ENCODE data around the gene CFL1.

CFL1 gene

DNA sequence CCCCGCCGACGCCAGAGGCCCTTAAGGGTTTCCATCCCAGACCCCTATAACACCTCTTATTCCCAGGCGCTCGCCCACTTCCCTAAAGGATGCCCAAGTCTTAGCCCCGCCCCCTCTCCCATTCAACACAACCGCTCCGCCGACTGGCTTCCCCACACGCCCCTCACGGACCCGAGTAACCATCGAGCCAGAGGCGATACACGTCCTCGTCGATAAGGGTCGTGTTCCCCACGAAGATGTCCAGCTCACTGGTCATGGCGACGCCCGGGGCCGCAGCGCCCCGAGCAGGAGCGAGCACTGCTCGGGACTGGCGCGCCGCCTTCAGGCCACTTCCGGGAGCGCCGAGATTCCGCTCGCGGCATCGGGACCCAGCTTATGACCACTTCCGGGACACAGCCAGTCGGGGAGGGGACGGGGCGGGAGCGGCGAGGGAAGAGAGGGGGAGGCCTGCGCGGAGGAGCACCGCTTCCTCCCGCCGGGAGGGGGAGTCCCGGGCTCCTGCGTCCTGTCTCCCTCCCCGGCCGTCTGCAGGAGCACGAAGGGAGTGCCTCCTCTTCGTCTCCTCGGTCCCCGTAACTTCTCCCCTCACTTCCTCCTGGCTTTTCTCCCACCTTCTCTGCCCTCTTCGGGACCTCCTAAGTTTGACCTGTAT is 30.3 kb upstream of the CFL1 start, which contains the start of gene FIBP:
Gene FIBP, minus strand, starts transcription at position 309 of the 652 bp plus-strand sequence. Its CDS starts 53 bp downstream, at position 256.
- DNase-seq (ENCODE audit: low read depth in 2 of 2, low spot score in 1 of 2) = peak; percentile 84 to 91

GRCh38 chr11:65887723-65888162 is 29.8 kb upstream of the CFL1 start:
- DNase-seq (ENCODE audit: low read depth in 2 of 2, low spot score in 1 of 2) = no peak

DNA sequence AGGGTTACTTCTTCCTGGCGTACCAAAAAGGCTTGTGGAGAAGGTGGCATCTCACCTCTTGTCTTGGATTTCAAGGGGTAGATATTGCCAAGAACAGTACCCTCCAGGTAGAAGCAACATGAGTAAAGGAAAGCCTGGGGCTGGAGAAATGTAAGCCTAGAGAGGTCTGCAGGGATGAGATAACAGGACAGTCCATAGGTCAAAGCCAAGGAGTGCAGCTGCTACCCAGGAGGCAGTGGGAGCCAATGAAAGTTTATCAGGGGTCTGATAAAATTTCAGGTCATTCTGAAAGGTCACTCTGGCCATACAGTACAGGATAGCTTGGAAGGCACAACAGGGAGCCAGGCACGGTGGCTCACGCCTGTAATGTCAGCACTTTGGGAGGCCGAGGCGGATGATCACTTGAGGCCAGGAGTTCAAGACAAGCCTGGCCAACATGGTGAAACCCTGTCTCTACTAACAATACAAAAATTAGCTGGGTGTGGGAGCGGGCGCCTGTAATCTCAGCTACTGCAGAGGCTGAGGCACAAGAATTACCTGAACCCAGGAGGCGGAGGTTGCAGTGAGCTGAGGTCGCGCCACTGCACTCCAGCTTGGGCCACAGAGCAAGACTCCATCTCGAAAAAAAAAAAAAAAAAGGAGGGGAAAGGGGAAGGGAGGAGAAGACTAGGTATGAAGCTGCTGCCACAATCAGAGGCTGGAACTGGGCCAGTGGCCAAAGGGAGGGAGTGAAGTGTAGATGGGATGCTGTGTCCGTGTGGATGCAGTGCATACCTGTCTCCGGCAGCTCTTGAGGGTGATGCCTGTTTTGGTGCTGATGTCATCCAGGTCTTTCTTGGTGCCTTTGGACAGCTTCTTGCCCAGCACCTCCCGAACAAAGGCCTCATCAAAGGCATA is 29.1 kb upstream of the CFL1 start:
- no peak for DNase-seq (ENCODE audit: low read depth in 2 of 2, low spot score in 1 of 2)

- DNase-seq (ENCODE audit: low read depth in 2 of 2, low spot score in 1 of 2) = no peak
Measured at GRCh38 chr11:65885808-65886536, 28.0 kb upstream of the CFL1 start.

DNA sequence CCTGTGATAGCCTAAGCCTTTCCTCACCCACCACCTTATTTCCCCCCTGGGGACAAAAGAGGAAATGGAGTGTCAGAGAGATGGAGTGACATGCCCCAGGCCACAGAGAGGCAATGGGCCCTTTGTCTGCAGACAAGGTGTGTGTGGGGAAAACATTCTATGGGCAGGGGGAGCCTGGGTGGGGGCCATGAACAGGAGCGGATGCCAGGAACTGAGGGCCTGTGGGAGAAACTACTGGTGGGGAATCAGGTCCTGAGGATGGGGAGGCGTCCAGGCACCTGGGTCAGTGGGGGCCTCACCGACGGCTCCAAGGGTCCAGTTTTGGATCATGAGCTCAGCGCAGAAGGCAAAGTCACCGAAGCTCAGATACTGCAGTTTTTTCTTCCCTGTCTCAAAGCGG is 27.3 kb upstream of the CFL1 start:
- DNase-seq (ENCODE audit: low read depth in 2 of 2, low spot score in 1 of 2) = no peak

DNA sequence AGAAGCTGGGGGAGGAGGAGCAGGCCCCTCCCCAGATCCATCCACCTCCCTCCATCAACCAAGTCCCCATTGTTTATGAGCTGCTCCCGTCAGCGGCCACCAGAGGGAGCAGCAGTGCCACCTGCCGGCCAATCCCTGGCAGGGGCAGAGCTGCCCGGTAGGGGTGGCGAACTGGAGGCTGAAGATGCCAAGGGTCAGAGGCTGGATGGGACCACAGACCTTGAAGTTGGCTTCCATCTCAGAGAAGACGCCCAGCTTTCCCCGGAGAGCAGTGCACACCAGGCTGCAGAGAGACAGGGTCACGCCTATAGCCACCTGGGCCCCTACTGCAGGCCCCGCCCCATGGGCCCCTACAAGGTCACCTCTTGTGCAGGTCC is 26.7 kb upstream of the CFL1 start:
- peak in 1 of 2 donors; percentile 59 for DNase-seq (ENCODE audit: low read depth in 2 of 2, low spot score in 1 of 2)

DNA sequence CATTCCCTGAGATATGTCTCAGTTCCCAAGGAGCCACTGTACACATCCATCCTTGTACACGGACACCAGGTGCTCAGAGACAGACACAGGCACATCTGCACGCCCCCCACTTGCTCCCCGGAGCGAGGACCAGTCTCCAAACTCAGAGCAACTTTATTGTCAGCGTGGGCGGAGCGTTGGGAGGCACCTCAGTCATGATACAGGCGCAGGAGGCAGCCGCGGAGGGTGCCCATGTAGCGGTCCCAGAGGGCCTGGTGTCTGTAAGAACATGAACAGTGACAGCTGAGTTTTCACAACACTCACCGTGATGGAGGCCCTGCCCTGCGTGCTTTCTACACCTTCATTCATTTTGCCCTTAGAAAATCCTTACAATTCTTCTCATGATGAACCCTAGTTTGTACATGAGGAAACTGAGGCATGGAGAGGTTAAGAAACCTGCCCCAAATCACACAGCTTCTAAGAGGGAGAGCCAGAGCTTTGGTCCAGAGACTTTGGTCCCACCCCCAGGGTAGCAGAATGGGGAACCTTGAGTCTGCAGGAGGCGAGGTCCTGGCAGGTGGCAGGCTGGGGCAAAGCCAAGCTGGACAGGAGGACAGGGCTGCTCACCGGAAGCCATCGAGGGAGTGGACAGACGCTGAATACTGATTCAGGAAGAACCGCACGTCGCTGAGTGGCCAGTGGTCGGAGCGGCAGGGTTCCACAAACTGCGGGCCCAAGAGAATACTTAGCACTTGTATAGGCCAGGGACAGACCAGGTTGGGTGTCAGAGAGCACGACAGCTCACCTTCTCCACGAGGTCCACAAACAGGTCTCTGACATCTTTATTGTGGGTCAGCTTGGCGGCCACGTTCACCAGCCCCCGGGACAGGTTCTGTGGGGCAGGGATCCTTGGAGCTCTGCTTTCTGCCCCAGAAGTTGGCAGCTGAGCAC is 26.1 kb upstream of the CFL1 start:
- no peak for DNase-seq (ENCODE audit: low read depth in 2 of 2, low spot score in 1 of 2)

GRCh38 chr11:65883058-65883761 is 25.2 kb upstream of the CFL1 start:
- DNase-seq (ENCODE audit: low read depth in 2 of 2, low spot score in 1 of 2) = no peak

DNA sequence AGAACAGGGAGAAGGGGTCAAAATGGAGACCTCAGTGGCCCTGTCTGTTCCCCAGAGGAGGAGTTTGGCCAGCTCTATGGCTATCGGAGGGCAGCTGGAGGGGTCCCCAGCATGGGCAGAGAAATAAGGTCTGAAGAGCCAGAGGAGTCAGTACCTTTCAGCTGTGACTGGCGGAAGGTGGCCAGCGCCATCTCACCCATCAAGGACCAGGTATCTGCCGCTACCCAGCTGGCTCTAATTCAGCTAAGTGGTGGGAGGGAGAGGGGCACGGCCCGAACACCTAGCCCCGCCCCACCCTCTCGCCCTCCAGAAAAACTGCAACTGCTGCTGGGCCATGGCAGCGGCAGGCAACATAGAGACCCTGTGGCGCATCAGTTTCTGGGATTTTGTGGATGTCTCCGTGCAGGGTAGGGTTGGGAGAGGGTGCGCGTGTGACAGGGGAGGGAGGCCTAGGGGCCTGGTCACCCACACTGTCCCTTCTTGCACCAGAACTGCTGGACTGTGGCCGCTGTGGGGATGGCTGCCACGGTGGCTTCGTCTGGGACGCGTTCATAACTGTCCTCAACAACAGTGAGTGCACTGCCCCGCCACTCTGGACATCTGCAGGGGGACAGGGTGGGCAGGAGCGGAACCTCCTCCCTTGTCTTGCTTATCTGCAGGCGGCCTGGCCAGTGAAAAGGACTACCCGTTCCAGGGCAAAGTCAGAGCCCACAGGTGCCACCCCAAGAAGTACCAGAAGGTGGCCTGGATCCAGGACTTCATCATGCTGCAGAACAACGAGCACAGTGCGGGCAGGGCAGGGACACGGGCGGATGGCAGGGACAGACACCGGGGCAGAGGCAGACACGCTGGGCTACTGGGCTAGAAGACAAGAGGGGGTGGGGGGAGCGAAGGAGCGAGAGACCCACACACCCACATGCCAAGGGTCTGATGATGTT is 24.4 kb upstream of the CFL1 start:
- no peak for DNase-seq (ENCODE audit: low read depth in 2 of 2, low spot score in 1 of 2)

DNA sequence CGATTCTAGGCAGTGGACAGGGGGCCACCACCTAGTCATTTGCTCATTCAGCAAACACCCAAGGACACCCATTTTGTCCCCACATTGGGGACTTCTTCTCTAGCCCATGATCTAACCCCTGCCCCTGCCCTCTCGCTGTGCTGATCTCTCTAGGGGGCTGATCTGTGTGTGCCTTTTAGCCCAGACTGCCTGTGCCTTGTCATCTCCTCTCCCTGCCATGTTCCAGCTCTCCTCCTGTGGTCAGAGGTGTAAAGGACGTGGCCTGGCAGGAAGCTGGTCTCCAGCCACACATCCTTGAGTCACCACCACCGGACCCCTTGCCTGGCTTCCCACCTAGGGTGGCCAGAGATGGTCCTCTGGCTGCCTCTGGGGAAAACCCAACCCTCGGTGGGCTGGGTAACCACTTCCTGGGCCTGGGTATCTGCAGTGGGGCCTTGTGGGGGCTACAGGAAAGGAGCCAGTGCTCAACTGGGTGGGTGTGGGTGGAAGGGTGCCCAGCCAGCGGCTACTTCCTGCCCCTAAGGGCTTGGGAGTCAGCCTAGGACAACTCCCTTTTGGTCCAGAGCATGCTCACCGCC is 23.0 kb upstream of the CFL1 start:
- no peak for DNase-seq (ENCODE audit: low read depth in 2 of 2, low spot score in 1 of 2)

DNA sequence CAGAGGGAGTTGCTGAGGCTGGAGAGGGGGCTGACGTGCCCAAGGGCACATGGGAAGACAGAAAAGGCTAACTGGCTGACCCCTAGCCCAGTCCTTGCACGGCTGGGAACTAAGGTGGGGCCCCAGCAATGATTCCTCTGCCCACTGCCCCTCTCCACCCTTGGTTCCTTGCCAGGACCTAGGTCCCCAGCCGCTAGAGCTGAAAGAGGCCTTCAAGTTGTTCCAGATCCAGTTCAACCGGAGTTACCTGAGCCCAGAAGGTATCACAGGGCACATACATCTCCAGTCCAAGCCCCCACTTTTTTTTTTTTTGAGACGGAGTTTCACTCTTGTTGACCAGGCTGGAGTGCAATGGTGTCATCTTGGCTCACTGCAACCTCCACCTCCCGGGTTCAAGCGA is 22.0 kb upstream of the CFL1 start:
- no peak for DNase-seq (ENCODE audit: low read depth in 2 of 2, low spot score in 1 of 2)

DNA sequence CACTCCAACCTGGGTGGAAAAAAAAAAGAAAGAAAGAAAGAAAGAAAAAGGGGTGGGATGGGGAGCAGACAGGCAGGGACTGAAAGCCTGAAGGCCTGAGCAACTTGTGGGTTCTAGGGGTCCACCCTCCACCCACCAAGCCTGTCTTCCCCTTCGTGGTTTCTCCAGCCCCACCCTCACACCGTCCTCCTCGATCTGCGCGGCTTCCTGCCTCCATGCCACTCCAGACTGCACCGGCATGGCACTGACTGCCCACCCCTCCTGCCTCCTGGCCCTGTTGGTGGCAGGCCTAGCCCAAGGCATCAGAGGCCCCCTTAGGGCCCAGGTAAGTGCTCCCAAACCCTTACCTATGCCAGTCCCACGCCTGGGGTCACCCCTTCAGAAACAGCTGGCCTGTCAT is 21.6 kb upstream of the CFL1 start, which contains the start of gene CTSW:
Gene CTSW, plus strand, starts transcription at position 221 of the 400 bp plus-strand sequence. Its CDS starts 18 bp downstream, at position 239.
- no peak for DNase-seq (ENCODE audit: low read depth in 2 of 2, low spot score in 1 of 2)

DNA sequence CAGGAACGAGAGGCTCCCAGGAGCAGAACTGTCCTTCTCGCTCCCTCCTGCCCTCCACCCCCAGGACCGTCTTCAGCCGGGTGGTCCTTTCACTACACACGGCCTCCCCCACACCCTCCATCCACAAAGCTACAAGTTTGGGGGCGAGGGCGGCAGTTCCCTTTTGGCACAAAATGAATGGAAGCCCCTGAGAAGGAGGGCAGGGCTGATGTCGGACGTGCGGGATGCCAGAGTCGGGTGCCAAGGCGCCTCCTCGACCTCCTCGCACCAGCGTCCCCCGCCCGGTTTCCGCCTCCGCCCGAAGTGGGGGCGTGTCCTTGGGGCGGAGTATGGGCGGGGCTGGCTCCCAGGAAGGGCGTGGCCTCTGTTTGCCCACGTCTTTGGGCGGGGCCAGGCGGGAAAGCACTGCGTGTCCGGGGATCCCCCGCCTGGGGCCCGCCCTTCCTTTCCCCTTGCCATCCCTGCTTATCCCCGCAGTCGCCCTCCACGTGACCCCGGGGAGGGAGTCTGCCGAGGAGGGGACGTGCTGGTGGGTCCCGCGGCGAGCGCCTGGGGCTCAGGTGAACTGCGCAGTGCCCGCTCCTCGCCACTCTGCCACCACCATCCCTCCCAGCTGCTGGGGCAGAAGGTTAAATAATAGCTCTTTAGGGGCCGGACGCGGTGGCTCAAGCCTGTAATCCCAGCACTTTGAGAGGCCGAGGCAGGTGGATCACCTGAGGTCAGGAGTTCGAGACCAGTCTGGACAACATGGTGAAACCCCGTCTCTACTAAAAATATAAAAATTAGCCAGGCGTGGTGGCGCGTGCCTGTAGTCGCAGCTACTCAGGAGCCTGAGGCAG is 15.6 kb upstream of the CFL1 start:
- DNase-seq (ENCODE audit: low read depth in 2 of 2, low spot score in 1 of 2) = peak; percentile 88 to 95

- no peak for DNase-seq (ENCODE audit: low read depth in 2 of 2, low spot score in 1 of 2)
Measured at GRCh38 chr11:65872586-65873317, 14.8 kb upstream of the CFL1 start, which contains the start of gene EFEMP2. Gene EFEMP2, minus strand, starts transcription at chr11:65872800. Its CDS starts 446 bp downstream, at chr11:65872354.

DNA sequence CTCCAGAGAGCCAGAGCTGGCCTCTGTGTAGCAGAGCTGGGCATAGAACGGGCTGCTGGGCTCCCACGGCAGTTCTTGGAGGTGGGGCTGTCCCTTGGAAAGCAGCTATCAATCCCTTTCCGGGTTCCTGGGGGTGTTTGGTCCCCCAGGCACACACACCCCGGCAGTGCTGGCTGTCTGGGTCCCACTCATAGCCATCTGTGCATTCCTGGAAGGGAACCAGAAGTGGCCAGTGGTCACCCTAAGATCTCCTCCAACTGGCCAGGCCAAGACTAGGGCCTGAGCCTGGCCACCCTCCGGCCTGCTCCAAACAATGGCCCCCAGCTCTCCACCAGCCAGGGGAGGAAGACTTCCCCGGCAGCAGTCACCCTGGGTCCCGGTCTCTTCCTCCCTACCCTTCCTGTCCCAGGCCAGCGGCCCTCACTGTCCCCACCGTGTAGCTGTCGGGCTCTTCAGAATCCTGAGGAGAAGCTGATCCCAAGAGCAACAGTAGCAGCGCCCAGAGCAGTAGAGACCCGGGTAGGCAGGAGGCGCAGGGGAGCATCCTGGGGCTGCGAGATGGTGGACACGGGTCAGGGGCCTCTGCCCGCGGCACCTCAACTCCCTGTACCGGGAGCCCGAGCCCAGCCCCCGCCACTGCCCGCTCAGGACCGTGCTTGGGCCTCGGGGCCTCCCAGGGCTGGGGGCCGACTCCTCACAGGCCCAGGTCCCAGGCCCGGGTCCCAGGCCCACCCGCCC is 14.0 kb upstream of the CFL1 start:
- no peak for DNase-seq (ENCODE audit: low read depth in 2 of 2, low spot score in 1 of 2)

Data from stimulated activated CD8-positive, alpha-beta memory T cell treated with anti-CD3 and anti-CD28 coated beads, Interleukin-4, amount 100 ng/mL, for 4 hours (primary cell).